Ishikawa (cell line): ENCODE results near the gene TBC1D20.

Experiments
- CEBPB ChIP-seq: IDR thresholded peaks from 2 replicates; pipeline ENCODE4 v1.6.1; 2012
- CREB1 ChIP-seq: IDR thresholded peaks from 2 replicates; pipeline ENCODE4 v1.6.1; 2012; ENCODE audit warnings: low read depth
- EGR1 ChIP-seq: IDR thresholded peaks from 2 replicates; pipeline ENCODE4 v1.6.1; 2012
- EP300 ChIP-seq: IDR thresholded peaks from 2 replicates; pipeline ENCODE4 v1.6.1; 2012; ENCODE audit warnings: borderline replicate concordance
- FOXM1 ChIP-seq: IDR thresholded peaks from 2 replicates; pipeline ENCODE4 v1.6.1; 2012; ENCODE audit warnings: low read depth, borderline replicate concordance
- NFIC ChIP-seq: IDR thresholded peaks from 2 replicates; pipeline ENCODE4 v1.6.1; 2012
- RAD21 ChIP-seq: IDR thresholded peaks from 2 replicates; pipeline ENCODE4 v1.6.1; 2012; ENCODE audit warnings: low read depth
- TAF1 ChIP-seq: IDR thresholded peaks from 2 replicates; pipeline ENCODE4 v1.6.1; 2012; ENCODE audit warnings: low read depth, mild to moderate bottlenecking
- TCF12 ChIP-seq: IDR thresholded peaks from 2 replicates; pipeline ENCODE4 v1.6.1; 2012; ENCODE audit warnings: low read depth
- TEAD4 ChIP-seq: IDR thresholded peaks from 2 replicates; pipeline ENCODE4 v1.6.1; 2012
- YY1 ChIP-seq: IDR thresholded peaks from 2 replicates; pipeline ENCODE4 v1.6.1; 2012; ENCODE audit warnings: low read depth
- ZBTB7A ChIP-seq: IDR thresholded peaks from 2 replicates; pipeline ENCODE4 v1.6.1; 2012; ENCODE audit warnings: low read depth
- TF ChIP-seq, protein P1 (sequence below): IDR thresholded peaks from 2 replicates; pipeline ENCODE4 v1.6.1; 2012; ENCODE audit warnings: low read depth, mild to moderate bottlenecking
- TF ChIP-seq, protein P2 (sequence below): IDR thresholded peaks from 2 replicates; pipeline ENCODE4 v1.6.1; 2012
- TF ChIP-seq, protein P3 (sequence below): IDR thresholded peaks from 2 replicates; pipeline ENCODE4 v1.6.1; 2012

The TBC1D20 gene

DNA sequence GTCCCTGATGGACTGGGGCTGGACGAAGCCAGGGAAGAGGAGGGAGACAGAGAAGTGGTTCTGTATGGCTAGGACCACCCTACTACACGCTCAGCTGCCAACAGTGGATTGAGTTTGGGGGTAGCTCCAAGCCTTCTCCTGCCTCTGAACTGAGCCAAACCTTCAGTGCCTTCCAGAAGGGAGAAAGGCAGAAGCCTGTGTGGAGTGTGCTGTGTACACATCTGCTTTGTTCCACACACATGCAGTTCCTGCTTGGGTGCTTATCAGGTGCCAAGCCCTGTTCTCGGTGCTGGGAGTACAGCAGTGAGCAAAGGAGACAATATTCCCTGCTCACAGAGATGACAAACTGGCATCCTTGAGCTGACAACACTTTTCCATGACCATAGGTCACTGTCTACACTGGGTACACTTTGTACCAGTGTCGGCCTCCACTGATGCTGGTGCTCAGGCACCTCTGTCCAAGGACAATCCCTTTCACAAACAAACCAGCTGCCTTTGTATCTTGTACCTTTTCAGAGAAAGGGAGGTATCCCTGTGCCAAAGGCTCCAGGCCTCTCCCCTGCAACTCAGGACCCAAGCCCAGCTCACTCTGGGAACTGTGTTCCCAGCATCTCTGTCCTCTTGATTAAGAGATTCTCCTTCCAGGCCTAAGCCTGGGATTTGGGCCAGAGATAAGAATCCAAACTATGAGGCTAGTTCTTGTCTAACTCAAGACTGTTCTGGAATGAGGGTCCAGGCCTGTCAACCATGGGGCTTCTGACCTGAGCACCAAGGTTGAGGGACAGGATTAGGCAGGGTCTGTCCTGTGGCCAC is 65.5 kb downstream of the TBC1D20 start:
- TF ChIP-seq, protein P1, sequence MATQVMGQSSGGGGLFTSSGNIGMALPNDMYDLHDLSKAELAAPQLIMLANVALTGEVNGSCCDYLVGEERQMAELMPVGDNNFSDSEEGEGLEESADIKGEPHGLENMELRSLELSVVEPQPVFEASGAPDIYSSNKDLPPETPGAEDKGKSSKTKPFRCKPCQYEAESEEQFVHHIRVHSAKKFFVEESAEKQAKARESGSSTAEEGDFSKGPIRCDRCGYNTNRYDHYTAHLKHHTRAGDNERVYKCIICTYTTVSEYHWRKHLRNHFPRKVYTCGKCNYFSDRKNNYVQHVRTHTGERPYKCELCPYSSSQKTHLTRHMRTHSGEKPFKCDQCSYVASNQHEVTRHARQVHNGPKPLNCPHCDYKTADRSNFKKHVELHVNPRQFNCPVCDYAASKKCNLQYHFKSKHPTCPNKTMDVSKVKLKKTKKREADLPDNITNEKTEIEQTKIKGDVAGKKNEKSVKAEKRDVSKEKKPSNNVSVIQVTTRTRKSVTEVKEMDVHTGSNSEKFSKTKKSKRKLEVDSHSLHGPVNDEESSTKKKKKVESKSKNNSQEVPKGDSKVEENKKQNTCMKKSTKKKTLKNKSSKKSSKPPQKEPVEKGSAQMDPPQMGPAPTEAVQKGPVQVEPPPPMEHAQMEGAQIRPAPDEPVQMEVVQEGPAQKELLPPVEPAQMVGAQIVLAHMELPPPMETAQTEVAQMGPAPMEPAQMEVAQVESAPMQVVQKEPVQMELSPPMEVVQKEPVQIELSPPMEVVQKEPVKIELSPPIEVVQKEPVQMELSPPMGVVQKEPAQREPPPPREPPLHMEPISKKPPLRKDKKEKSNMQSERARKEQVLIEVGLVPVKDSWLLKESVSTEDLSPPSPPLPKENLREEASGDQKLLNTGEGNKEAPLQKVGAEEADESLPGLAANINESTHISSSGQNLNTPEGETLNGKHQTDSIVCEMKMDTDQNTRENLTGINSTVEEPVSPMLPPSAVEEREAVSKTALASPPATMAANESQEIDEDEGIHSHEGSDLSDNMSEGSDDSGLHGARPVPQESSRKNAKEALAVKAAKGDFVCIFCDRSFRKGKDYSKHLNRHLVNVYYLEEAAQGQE, result no peak
- TF ChIP-seq EGR1, result no peak
- TF ChIP-seq YY1, result no peak
- no peak for TF ChIP-seq TEAD4
- no peak for TF ChIP-seq EP300
- no peak for TF ChIP-seq FOXM1
- TF ChIP-seq, protein P2, sequence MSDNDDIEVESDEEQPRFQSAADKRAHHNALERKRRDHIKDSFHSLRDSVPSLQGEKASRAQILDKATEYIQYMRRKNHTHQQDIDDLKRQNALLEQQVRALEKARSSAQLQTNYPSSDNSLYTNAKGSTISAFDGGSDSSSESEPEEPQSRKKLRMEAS, result no peak
- no peak for TF ChIP-seq TAF1

DNA sequence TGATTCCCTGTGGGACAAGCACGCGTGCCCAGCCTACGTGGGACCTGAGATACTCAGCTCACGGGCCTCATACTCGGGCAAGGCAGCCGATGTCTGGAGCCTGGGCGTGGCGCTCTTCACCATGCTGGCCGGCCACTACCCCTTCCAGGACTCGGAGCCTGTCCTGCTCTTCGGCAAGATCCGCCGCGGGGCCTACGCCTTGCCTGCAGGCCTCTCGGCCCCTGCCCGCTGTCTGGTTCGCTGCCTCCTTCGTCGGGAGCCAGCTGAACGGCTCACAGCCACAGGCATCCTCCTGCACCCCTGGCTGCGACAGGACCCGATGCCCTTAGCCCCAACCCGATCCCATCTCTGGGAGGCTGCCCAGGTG is 66.1 kb downstream of the TBC1D20 start:
- TF ChIP-seq TAF1, result no peak
- TF ChIP-seq TEAD4, result no peak
- TF ChIP-seq, protein P2, result no peak
- TF ChIP-seq ZBTB7A, result no peak
- no peak for TF ChIP-seq EGR1
- TF ChIP-seq EP300, result no peak
- TF ChIP-seq TCF12, result no peak
- no peak for TF ChIP-seq FOXM1
- TF ChIP-seq RAD21, result no peak
- no peak for TF ChIP-seq CEBPB
- TF ChIP-seq, protein P3, sequence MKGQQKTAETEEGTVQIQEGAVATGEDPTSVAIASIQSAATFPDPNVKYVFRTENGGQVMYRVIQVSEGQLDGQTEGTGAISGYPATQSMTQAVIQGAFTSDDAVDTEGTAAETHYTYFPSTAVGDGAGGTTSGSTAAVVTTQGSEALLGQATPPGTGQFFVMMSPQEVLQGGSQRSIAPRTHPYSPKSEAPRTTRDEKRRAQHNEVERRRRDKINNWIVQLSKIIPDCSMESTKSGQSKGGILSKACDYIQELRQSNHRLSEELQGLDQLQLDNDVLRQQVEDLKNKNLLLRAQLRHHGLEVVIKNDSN, result no peak
- TF ChIP-seq, protein P1, result no peak
- TF ChIP-seq NFIC, result no peak
- no peak for TF ChIP-seq CREB1
- TF ChIP-seq YY1, result no peak

DNA sequence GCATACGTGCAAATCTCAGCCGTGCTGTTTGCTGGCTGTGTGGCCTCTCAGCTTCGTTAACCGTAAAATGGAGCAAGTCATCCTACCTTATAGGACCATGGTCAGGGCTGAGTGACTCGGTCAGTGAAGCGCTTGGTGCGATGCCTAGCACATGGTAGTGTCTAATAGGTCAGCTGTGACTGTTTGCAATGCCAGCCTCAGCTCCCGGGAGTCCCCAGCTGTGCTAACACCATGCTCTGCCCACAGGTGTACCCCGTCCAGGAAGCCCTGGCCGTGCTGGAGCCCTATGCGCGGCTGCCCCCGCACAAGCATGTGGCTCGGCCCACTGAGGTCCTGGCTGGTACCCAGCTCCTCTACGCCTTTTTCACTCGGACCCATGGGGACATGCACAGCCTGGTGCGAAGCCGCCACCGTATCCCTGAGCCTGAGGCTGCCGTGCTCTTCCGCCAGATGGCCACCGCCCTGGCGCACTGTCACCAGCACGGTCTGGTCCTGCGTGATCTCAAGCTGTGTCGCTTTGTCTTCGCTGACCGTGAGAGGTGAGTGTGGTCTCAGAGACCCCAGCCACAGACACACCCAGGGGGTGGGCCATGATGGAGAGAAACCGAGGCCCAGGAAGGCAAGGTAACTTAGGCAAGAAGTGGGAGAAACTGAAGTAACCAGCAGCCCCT is 71.2 kb downstream of the TBC1D20 start:
- TF ChIP-seq EP300, result no peak
- TF ChIP-seq, protein P3, result no peak
- no peak for TF ChIP-seq NFIC
- TF ChIP-seq, protein P1, result no peak
- TF ChIP-seq CEBPB, result no peak
- TF ChIP-seq TEAD4, result no peak
- TF ChIP-seq EGR1, result no peak

DNA sequence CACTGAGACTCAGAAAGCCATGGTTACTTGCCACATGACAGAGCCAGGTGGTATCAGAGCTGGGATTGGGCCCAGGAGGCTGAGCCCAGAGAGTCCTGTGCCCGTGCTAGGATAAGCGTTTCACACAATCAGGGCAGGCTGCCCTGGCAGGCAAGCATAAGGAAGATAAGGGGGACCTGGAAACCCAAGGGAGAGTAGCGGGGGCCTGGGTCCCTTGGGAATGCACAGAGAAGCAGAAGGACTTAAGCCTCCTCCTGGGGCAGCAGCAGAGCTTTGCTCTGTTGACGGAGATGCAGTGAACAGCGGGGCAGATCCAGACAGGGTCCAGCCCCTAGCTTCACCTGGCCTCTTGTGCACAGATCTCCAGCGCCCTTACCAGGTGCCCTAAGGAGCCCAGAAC is 73.1 kb downstream of the TBC1D20 start:
- TF ChIP-seq ZBTB7A, result no peak
- TF ChIP-seq FOXM1, result no peak
- no peak for TF ChIP-seq TAF1
- TF ChIP-seq, protein P1, result no peak
